ENCODE measurements around the gene PRTFDC1. TPM values are rescaled to one million over a fixed set of nuclear protein-coding genes. Genes with fewer than 3 reads are reported as not detected.

The PRTFDC1 gene
- total and polyA plus RNA-seq, 10 donors, result 0.85 to 3.8 (median 2.6) TPM

DNA sequence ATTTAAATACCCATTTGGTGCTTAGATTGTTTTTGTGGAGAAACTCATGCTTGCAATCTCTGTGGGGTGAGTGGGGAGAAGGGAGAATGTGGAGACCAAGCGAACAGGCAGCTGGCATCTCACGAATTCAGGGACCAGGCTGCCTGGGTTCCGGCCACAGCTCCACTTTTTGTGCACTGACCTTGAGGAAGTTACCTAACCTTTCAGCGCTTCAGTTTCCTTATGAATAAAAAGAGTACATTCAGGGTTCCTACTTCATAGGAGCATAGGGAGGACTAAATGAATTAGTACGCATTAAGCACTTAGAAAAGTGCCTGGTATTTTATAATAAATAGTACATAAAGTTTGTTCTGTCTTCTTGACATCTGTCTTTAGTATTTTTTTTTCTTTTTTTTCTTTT lies 72.5 kb downstream of the PRTFDC1 start:
- peaks cover 6 to 31% (median 18%) of the 10 kb centered on the region in 6 donors for H3K4me1 ChIP-seq
- H3K27me3 ChIP-seq (replicated peaks in 1 of 7), result no peaks in the 10 kb centered on the region
- no peaks in the 10 kb centered on the region for H3K36me3 ChIP-seq
- no peak for DNase-seq
- TF ChIP-seq CTCF (IDR thresholded peaks at IDR 0.05 in 8 of 11, conservative IDR thresholded peaks at IDR 0.05 in 3 of 11), result no peak
- no peak for TF ChIP-seq POLR2AphosphoS5 (IDR thresholded peaks at IDR 0.05)
- no peak overlapping the region for H3K4me3 ChIP-seq
- H3K9me3 ChIP-seq, result peaks cover 0 to 8% (median 5%) of the 10 kb centered on the region in 8 donors
- no peak overlapping the region for H3K27ac ChIP-seq
- intact Hi-C loops (cut with DNase I; ENCODE audit: low total_unique reads), result no loop called here
- 63 to 86% (median 73%) methylated on average over 5 of the region's 5 CpGs for WGBS, 5 donors

- intact Hi-C loops (cut with DNase I; ENCODE audit: low total_unique reads), result no loop called here
- H3K27ac ChIP-seq, result no peak overlapping the region
Observed at GRCh38 chr10:24874133-24874532, 78.3 kb downstream of the PRTFDC1 start.

DNA sequence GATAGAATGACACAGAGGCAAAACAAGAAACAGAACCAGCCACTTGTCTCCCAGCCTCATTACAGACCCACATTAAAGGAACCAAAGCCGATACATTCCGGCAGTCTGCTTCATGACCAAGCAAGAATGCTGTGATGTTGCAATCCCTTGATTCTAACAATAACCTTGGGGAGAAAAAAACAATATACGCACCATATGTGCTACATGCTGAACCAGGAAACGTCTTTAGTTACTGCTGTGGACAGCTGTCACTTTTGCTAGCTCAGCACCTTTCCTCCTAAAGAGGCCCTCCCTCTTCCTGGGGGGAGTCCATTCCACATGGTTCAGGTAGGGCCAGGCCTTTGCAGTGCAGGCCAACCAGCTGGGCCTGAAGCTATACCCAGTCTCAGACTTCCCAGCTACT lies 79.1 kb downstream of the PRTFDC1 start:
- 19 to 30% (median 28%) methylated on average over 3 to 4 of the region's 4 CpGs for WGBS, 5 donors
- Histone ChIP-seq H3K4me1 (peaks cover 0 to 8% (median 0%) of the 10 kb centered on the region in 6 donors), H3K27me3 (replicated peaks in 1 of 7) (no peaks in the 10 kb centered on the region), H3K4me3 (no peak overlapping the region), H3K9me3 (peaks cover 0 to 13% (median 10%) of the 10 kb centered on the region in 8 donors), H3K27ac (peak overlapping the region in 4 of 8 donors; percentile 53 to 56 (median 54)), H3K36me3 (no peaks in the 10 kb centered on the region)
- DNase-seq, result no peak
- intact Hi-C loops (cut with DNase I; ENCODE audit: low total_unique reads), result no loop called here
- TF ChIP-seq POLR2A (IDR thresholded peaks at IDR 0.05), result no peak
- TF ChIP-seq POLR2AphosphoS5 (IDR thresholded peaks at IDR 0.05), result peak in 1 of 3 donors; percentile 62
- TF ChIP-seq CTCF (IDR thresholded peaks at IDR 0.05 in 8 of 11, conservative IDR thresholded peaks at IDR 0.05 in 3 of 11), result no peak

More at GRCh38 chr10:24874133-24874532, 78.3 kb downstream of the PRTFDC1 start:
- Histone ChIP-seq H3K27me3 (replicated peaks in 1 of 7) (no peaks in the 10 kb centered on the region), H3K4me3 (no peak overlapping the region), H3K36me3 (no peaks in the 10 kb centered on the region), H3K9me3 (peaks cover 0 to 13% (median 10%) of the 10 kb centered on the region in 8 donors), H3K4me1 (peaks cover 0 to 8% (median 0%) of the 10 kb centered on the region in 6 donors)
- no peak for DNase-seq
- TF ChIP-seq CTCF (IDR thresholded peaks at IDR 0.05 in 8 of 11, conservative IDR thresholded peaks at IDR 0.05 in 3 of 11) (no peak), POLR2A (IDR thresholded peaks at IDR 0.05) (no peak), POLR2AphosphoS5 (IDR thresholded peaks at IDR 0.05) (no peak)

DNA sequence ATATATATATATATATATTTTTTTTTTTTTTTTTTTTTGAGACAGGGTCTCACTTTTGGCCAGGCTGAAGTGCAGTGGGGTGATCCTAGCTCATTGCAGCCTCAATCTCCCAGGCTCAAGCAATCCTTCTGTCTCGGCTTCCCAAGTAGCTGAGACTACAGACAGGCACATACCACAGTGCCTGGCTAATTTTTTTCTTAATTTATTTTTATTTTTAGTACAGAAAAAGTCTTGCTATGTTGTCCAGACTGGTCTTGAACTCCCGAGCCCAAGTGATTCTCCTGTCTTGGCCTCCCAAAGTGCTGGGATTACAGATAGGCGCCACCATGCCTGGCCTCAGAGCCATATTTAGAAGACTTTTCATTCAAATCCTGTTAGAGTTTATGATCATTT lies 79.6 kb downstream of the PRTFDC1 start:
- H3K4me3 ChIP-seq, result no peak overlapping the region
- TF ChIP-seq POLR2A (IDR thresholded peaks at IDR 0.05) (no peak), CTCF (IDR thresholded peaks at IDR 0.05 in 8 of 11, conservative IDR thresholded peaks at IDR 0.05 in 3 of 11) (no peak), POLR2AphosphoS5 (IDR thresholded peaks at IDR 0.05) (no peak)
- no peak for DNase-seq
- no peaks in the 10 kb centered on the region for H3K27me3 ChIP-seq (replicated peaks in 1 of 7)
- no peaks in the 10 kb centered on the region for H3K36me3 ChIP-seq
- peak overlapping the region in 4 of 8 donors; percentile 53 to 56 (median 54) for H3K27ac ChIP-seq
- WGBS, 5 donors, result 76 to 83% (median 77%) methylated on average over 3 of the region's 3 CpGs
- peaks cover 0 to 13% (median 10%) of the 10 kb centered on the region in 8 donors for H3K9me3 ChIP-seq
- intact Hi-C loops (cut with DNase I; ENCODE audit: low total_unique reads), result no loop called here
- peaks cover 0 to 8% (median 0%) of the 10 kb centered on the region in 6 donors for H3K4me1 ChIP-seq
